GM19397 (cell line): Measurements from ENCODE around the gene VAV3.
A peak's percentile ranks its signal among the peaks of the same experiment; 100 is the strongest.

ENCODE experiments used
- ATAC-seq: cut with Tn5 transposase; IDR thresholded peaks from one replicate; pipeline ENCODE4 v1.9.1; 2021; ENCODE audit warnings: mild to moderate bottlenecking, moderate library complexity; ENCODE audit not compliant: unreplicated experiment

VAV3 gene

DNA sequence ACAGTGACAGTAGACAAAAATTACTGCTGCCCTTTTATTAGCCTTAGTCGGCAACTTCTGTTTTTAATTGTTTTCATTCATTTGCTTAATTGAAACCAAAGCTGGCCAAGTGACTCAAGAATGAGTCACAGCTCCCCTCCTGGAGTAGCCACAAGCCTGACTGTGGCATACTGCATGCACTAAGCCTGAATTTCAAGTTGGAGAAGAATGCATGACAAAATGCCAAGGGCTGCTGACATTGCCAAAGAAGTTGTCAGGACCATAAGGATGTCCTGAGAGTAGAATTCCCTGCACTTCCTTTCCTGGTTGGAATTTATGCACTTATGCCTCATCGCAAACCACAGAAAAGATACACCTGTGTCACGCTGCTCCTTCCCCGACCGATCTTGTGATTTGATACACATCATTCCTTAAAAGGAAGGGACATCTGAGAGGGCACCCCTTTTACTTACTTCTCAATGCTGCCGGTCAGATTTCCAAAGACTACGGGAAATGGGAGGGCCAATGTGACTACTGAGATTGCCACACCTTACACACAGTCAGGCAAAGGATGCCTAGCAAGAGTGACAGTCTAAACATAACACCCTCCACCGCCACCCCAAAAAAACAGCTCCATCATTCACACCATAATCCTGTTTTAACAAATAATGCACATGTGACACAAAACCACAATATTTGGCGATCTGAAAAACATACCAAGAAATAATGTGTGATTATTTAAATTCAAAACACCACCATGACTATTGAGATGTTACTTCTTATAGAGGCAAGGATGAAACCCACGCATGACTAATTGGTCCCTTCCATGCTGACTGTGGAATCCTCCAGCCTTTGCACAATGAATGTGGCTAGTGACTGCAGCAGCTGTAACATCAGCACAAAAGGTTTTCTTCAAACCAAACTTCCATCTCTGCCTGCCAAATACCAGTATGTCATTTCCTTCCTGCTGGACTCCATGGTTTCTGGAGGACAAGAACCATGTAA is 28.2 kb downstream of the VAV3 start:
- peak; percentile 32 for ATAC-seq

DNA sequence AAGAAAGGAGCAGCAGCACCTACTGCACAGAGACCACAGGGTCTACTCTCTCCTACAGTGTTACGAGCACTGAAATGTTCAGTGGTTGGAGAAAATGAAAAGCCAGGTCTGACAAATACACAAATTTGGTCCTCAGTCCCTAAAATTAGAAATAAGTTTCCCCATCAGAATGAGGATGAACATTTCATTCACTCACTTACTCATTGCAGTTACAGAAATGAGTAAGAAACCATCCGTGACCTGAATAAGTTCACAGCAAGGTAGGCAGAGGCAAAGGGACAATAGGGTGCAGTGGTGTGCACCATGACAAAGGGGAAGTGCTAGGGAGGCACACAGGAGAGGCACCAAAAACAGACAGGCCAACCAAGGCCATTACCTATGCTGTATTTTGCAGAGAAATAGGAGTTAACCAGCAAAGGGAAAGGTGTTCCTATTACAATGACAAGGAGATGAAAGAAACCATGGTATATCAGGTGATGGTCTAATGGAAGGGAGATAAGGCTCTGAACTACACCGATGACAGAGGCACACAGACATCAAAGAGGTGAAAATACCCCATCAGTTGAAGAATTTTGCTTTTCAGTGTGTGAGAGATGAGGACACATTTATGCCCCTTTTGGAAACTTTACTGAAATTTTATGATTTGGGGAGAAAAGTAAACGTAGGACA is 29.4 kb downstream of the VAV3 start:
- ATAC-seq, result peak; percentile 91

- ATAC-seq, result no peak
Measured at GRCh38 chr1:107934578-107934977, 30.4 kb downstream of the VAV3 start.

DNA sequence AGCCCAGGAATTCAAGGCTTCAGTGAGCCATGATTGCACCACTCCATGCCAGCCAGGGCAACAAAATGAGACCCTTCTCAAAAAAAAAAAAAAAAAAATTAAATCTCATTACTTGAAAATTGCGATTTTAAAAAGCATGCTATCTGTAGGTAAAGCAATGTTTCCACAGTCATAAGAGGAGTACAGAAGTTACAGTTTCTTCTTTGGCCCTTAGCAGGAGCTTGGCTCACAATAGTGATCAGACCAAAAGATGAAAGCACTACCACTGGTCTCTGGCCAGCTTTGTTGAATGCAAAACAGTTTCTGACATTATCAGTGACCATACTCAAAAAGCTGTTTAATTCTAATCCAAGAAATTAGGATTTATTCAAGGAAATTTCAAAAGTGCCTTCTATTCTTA is 31.2 kb downstream of the VAV3 start:
- no peak for ATAC-seq

DNA sequence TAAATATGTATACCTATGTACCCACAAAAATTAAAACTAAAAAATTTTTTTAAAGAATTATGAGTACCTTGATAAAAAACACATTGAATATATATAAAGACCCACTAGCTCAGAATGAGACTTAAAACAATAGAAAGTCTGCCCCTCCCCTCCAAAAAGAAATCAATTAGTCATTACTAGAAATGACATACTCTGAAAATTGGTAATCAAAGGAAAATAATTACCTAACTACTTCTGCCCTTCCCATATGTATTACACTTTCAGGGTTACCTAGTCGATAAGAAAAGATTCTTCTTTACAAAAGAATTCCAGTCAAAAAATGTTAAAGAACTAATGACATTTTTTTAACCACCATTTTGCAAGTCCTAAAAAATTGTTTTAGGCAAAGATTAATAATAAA is 34.7 kb downstream of the VAV3 start:
- no peak for ATAC-seq

GRCh38 chr1:107927820-107928219 is 37.2 kb downstream of the VAV3 start:
- ATAC-seq, result no peak

DNA sequence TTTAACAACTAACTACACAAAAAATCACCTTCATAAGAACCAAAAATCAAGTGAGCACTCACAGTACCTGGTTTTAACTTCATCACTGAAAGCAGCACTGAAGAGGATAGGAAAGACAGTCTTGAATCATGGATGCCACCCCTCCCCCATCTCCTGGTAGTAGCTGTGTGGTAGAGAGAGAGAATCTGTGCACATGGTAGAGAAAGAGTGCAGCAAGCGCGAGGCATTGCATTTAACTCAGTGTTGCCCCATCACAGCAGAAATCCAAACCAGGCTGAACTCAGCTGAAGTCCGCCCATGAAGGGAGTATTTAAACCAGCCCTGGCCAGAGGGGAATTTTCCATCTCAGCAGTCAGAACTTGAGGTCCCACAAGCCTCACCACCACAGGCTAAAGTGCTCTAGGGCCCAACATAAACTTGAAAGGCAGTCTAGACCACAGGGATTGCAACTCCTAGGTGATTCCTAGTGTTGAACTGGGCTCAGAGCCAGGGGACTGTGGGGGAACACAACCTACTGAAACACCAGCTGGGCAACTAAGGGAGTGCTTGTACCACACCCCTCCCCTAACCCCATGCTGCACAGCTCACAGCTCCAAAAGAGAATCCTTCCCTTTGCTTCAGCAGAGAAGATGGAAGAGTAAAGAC is 38.4 kb downstream of the VAV3 start:
- no peak for ATAC-seq

DNA sequence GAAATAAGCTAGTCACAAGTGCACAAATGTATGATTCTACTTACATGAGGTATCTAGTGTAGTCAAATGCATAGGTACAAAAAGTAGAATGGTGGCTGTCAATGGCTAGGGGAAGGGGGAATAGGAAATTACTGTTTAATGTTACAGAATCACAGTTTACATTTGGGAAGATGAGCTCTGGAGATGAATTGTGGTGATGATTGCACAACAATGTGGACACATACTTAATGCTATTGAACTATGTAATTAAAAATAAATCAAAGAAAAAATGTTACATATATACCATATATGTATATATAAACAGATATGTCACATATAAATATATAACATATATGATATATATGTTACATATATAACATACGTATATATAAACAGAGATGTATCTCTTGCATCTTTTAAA is 39.4 kb downstream of the VAV3 start:
- no peak for ATAC-seq

DNA sequence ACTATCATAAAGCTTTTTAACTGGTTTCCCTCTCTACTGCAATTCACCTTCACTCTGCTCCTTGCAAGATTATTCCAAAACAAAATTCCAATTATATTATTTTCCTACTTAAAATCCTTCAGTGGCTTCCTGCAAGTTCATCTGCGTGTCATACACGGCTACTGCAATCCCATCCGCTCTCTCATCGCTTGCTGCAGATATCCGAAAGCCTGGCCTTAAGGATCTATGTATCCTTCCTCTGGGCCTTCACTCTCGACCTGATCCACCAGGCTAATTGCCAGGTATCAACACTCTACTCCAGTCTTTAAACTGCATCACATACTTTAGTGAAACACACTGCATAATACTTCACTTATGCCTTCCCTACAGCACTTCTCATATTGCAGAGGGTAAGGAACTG is 44.0 kb downstream of the VAV3 start:
- no peak for ATAC-seq

DNA sequence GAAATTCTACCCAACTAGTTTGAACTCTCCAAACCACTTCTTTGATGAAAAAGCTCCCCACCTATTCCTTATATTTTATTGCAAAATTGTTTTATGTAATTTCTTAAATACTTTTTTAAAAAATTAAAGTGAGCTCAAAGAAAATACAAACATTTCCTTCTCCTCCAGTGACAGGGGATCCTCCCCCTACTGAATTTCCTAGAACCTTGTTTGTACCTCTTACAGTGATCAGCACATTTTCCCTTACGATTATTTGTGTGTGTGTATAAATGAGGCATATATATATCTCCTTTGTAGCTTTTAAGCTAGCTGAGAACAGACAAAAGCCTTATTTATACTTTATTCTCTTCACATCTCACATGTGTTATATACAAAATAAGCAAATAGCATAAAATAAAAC is 44.4 kb downstream of the VAV3 start:
- ATAC-seq, result no peak

- ATAC-seq, result no peak
Measured at GRCh38 chr1:107919953-107920352, 45.0 kb downstream of the VAV3 start.

DNA sequence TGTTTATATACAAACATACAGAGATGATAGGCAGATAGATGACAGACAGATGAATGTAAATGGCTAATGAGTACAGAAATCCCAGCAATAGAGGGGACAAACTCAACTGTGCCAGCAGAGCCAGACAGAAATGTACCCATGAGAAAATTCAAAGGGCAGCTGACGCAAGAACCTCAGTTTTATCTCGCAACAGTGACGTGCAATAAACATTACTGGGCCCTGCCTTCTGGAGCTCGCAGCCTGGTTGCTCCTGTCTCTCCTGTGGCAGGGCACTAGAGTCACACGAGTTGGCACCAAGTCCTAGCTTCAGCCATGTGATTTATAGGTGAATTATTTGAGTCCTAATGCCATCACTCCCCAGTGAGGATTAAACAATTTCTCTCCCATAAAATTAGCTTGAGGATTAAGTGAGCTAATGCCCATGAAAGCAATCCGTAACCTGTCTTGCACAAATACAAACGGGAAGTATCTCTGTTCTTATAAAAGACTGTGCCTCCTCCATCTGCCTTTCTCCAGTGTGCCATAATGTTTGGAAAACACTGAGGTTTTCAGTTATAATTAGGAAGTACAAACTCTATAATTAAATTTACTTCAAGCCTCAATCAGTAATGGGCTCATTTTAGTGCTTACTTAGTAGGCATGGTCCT is 50.7 kb downstream of the VAV3 start:
- no peak for ATAC-seq

DNA sequence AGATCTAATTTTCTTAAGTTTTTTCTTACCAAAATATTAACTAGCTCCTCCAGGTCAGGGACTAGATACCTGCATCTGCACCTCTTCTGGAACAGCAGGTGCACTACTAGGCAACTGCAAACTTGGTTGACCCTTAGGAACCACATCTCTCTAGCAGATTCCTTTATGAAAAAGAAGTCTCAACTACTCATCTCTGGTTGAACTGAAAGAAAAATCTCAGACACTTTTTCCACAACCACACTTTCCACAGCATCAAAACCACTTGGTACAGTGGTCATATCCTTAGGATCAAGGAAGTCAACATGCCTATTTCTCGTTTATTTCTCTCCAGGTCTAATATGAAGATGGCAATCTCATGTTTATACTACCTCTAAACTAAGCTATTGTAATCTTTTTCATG is 52.3 kb downstream of the VAV3 start:
- no peak for ATAC-seq

DNA sequence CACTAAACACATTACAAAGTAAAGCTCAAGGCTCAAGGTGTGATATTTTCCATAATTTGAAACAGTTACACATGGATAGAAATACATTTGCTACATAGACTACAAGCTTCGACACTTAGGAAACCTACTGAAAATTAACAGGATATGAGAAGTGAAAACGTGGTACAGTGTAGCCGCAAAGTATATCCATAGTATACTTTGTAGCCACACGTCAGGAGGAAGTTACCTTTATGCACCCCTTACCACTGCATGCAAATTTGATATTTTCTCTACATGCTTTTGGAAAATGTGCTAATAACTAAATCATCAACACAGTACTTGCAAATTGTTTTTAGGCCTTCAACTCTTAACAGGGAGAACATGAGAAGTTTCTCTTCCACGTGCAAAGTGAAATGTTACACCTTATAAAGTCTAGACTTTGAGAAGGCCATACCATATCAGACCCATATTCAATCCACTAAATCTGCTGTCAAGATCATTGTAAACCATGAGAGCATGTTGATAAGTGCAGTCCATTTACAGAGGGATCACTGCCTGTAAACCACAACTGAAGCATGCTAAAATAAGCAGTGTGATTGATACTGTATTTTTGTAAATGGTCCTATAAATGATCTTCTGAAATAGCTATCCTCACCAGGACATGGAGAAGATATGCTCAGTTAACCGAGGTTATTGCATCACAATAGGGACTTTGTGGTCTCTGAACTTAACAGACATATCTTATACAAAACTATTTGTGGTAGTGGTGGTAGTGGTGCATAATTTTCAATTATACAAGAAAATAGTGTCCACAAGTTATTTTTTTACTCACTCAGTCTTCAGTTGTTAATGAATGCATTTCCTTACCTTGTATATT is 64.7 kb downstream of the VAV3 start:
- no peak for ATAC-seq

GRCh38 chr1:107899655-107900054 is 65.3 kb downstream of the VAV3 start:
- ATAC-seq, result no peak

DNA sequence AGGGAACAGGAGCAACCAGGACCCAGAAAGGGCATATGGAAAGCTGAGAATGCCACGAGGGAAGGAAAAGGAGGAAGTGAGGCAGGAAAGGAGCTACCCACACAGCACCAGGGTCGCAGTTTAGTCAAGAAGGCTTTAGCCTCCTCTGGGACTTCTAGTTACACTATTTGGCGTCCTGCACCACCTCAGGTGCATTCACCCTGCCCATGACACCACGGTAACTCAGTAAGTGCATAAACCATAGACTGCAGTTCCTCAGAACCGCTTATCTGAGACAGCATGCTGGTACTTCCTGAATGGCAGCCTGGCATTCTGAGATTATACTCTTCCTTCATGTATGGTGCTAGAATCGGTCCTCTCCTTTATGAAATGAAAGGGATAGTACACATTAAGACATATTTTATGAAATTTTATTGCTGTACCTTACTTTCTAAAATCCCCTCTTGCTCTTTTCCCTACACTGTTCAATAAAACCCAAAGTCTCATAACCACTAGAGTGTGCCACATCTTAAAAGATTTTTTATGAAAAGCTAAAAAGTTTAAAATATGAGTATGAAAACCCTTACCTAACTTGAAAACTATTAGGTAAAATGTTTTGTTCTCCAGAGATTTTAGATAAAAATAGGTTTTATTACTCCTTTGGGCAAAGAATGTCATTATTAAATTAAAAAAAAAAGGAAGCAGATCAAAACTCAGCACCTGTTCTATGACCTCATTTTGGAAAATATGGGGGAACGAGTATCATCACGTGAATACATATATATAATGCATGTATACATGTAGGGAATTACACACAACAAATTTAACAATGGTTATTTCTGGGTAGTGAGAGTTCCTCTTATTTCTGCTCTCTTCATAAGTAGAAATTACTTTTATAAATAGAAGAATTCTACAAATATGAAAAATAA is 67.3 kb downstream of the VAV3 start:
- no peak for ATAC-seq

DNA sequence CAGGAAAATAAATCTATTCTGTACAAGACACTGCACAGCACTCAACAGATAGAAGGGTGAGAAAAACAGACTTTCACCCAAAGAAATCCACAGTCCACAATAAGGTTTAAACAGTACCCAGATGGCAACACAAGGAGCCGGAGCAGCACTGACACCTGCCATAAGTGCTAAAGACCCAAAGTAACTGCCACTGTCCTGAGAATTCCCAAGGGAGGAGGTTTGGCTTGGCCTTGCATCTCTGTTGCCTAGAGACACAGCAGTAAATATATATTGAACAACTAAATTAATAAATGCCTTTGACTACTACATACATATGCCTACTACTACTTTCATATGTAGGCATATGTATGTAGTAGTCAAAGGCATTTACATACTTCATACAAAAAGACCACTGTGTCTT is 68.0 kb downstream of the VAV3 start:
- no peak for ATAC-seq

- no peak for ATAC-seq
Measured at GRCh38 chr1:107896401-107896800, 68.6 kb downstream of the VAV3 start.
